ENCODE measurements around the gene DDX39B.

GRCh38 chr6:31560697-31561058, 18.9 kb upstream of the DDX39B start:
- TF ChIP-seq, protein P1, sequence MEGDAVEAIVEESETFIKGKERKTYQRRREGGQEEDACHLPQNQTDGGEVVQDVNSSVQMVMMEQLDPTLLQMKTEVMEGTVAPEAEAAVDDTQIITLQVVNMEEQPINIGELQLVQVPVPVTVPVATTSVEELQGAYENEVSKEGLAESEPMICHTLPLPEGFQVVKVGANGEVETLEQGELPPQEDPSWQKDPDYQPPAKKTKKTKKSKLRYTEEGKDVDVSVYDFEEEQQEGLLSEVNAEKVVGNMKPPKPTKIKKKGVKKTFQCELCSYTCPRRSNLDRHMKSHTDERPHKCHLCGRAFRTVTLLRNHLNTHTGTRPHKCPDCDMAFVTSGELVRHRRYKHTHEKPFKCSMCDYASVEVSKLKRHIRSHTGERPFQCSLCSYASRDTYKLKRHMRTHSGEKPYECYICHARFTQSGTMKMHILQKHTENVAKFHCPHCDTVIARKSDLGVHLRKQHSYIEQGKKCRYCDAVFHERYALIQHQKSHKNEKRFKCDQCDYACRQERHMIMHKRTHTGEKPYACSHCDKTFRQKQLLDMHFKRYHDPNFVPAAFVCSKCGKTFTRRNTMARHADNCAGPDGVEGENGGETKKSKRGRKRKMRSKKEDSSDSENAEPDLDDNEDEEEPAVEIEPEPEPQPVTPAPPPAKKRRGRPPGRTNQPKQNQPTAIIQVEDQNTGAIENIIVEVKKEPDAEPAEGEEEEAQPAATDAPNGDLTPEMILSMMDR (conservative IDR thresholded peaks at IDR 0.05 in 1 of 2, IDR thresholded peaks at IDR 0.05 in 1 of 2; ENCODE audit: extremely low read depth in 1 of 2, insufficient read depth in 1 of 2, low read depth in 1 of 2, low read length in 2 of 2) = no peak
- no peak for TF ChIP-seq EZH2 (IDR thresholded peaks at IDR 0.05; ENCODE audit: borderline replicate concordance, low read length)

All from mammary epithelial cell (primary cell).